NCI-H1092 (cell line): ENCODE results near the gene IL2.
A peak's percentile ranks its signal among the peaks of the same experiment; 100 is the strongest.

ENCODE experiments used
- DNase-seq: peaks from one replicate; lab custom pipeline; 2025; lab: John Stamatoyannopoulos, UW

IL2 gene

DNA sequence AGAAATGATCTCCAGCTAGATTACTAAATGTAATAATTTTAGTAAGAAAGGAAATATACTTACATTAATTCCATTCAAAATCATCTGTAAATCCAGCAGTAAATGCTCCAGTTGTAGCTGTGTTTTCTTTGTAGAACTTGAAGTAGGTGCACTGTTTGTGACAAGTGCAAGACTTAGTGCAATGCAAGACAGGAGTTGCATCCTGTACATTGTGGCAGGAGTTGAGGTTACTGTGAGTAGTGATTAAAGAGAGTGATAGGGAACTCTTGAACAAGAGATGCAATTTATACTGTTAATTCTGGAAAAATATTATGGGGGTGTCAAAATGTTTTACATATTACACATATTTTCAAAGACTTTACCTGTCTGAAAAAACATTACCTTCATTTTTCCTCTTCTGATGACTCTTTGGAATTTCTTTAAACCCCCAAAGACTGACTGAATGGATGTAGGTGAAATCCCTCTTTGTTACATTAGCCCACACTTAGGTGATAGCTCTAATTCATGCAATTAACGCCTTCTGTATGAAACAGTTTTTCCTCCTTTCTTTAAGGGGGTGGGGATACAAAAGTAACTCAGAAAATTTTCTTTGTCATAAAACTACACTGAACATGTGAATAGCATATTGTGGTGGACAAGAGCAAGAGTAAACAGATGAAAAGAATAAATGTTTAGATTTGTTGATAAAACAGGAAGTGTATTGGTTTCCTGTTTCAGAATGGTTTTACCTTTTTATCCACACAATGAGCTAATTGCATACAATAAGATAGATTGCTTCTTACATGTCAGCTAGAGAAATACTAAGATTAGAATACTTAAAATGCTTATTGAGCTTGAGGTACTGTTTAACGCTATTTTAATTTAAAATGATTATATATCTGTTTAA, at the start of gene IL2:
IL2 (minus strand) TSS at position 495 of the 886 bp plus-strand sequence; CDS start at position 210, 285 bp downstream.
- DNase-seq = no peak

DNA sequence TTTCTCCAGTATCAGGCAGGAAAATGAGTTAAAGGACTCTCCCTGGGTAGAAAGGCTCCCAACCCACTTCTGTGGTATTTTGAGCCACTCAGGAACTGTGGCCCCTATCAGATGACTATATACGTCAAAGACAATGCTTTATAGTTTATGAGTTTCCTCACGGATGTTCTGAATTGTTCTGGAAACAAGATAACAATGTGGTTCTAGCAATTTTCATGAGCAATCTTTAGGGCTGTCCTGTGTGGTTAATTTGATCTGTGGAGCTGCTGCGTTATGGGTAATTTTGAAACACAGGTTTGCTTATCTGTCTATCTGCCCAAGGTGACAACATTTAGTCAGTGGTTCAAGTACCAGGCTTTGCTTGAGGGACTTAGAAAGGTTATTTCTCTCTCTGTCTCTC, 46.7 kb upstream of the IL2 start:
- no peak for DNase-seq

DNA sequence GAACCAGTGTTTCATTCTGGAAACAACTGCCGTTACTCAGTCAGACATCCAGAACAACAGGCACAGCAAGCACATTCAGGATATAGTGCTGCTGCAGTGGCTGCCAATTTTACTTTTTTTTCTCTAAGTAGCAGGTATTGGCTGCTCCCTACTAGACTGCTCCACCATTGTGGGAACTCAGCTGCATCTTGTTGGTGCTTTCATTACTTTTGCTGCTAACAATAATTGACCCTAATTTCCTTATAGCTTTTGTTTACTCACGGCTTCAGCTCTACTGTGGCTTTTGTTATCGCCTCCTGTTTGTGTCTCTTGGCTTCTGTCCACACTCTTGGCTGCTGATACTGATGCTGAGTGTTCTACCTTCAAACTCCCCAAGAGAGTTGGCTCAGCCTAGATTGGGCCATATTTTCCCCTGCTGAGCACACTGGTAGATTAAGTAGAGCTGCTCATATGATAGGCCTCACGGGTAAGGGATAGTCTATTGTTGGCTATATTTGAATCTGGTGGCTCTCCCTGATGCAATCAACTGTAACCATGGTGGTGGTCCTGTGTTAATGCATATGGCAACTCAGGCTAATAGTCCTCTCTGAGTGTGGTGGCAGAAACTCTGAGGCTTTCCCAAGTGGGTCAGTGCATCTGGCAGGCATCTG, 44.5 kb upstream of the IL2 start:
- DNase-seq = peak; percentile 83

DNA sequence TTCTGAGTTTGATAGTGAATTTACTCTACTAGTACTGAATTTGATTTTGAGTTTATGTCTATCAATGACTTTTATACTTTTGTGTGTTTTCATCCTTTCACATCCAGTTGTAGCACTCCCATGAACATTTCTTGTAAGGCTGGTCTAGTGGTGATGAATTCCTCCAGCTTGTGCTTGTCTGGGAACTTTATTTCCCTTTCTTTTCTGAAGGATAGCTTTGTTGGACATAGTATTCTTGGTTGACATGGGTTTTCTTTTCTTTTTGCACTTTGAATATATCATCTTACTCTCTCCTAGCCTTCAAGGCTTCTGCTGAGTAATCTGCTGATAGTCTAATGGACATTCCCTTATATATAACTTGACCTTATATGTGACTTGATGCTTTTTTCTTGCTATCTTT, 32.5 kb upstream of the IL2 start:
- no peak for DNase-seq

DNA sequence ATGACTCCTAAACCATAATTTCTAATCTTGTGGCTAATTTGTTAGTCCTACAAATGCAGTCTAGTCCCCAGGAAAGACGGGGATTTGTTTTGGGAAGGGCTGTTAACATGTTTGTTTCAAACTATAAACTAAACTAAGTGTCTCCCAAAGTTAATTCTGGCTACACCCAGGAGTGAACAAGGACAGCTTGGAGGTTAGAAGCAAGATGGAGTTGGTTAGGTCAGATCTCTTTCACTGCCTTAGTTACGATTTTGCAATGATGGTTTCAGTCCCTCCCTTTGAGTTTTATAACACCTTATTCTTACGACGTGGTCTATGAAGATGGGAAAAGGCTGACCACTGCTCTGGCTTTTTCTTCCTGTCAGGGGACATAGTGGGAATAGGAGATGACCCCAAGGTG, 27.0 kb upstream of the IL2 start:
- DNase-seq = no peak

DNA sequence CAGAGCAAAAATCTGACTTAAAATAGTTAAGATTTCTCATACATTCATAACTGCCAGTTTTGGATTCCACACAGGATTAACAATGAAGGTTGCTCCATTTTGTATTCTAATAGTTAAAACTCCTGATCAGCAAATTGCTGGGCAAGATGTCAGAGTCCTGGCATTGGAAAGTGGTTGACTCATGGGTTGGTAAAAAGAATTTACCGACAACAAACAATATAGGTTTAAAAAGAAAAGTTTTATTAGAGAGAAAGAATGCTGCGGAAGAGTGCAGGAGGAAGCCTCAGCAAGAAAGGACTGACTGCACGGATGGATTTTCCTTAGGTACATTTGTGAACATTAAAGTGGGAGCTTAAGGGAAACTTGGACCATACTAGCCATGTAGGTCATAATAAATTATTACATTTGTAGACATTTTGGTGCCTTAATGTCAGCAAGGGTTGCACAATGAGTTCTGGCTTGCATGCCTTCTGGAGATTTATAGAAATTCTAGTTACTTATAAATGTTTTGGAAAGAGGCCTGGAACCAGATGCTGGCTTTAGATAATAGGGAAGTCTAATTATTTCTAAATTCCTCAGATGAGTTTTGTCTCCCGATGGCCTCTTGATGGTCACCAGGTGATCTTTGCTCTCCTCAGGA, 25.4 kb upstream of the IL2 start:
- DNase-seq = no peak

DNA sequence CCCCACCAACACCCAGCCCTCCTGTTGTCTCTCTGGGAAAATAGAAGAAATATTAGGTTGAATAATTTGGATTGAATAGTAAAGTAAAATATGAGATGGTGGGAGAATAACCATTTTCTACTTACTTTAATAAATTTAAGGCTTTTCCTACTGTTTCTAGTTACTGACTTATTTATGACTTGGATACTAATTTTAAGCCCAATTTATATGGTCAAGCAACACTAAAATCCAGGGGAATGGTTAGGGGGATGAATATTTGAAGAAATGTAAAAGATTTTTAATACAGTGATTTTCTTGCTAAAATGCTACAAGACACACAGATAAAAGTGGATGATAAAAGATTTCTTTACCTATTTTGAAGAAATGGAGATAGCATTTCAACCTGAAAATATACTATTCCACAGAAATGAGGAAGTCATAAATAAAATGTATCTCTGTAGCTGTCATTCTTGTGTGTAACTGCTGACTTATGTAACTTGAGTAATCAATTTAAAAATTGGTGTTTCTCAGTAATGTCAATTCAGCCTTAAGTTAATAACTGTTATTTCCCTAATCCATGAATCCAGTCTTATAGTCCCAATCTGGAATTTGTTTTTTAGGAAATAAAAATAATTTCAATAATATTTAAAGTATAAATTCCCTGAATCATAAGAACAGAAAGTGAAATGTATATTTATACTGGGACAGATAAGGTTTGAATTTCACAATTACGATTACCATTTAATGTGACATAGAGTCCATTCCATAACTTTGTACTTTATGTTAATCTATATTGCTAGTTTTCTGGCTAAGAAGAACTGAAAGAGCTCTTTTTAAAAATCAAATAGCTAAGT, 24.3 kb upstream of the IL2 start:
- DNase-seq = no peak

DNA sequence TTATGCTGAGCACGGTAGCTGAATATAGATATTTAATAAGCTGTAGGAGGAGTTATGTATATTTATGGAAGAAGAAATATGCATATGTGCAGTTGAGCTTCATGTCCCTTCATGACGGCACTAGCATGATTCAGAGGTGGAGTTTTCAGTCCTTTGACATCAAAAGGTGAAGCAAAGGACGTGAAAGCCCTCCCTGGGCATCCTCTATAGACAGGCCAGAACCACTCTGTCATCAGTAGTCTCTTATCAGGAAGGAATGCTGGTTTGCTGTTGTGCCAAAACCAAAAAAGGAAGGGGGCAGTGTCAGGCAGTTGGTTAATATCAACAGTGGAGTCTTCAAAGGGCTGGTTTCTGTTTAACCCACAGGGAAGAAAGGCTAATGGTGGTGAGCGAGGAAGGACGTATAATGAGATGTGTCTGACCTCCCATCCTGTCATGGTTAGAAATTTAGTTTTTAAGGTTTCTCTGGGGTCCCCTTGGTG, 23.5 kb upstream of the IL2 start:
- DNase-seq = no peak

DNA sequence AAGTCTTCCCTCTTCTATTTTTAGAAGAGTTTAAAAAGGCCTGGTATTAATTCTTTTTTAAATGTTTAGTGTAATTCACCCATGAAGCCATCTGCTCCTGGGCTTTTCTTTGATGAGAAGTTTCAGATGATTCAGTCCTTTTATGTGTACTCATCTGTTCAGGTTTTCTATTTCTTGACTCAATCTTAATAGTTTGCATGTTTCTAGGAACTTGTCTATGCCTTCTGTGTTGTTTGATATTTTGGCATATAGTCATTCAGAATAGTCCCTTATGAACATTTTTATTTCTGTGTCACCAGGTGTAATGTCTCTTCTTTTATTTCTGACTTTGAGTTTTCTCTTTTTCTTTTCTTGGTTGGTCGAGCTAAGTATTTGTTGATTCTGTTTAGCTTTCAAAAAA, 20.2 kb upstream of the IL2 start:
- DNase-seq = no peak

DNA sequence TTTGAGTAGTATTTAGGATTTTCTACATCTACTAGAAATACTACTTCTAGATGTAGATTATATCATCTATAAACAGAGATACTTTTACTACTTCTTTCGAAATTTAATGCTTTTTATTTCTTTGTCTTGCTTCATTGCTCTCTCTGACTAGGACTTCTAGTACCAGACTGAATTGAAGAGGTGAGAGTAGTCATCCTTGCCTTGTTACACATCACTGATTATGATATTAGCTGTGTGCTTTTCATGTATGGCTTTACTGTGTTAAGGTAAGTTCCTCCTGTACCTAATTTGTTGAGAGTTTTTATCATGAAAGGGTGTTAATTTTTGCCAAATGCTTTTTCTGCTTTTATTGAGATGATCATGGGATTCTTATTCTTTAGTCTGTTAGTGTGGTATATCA, 19.6 kb upstream of the IL2 start:
- DNase-seq = no peak

DNA sequence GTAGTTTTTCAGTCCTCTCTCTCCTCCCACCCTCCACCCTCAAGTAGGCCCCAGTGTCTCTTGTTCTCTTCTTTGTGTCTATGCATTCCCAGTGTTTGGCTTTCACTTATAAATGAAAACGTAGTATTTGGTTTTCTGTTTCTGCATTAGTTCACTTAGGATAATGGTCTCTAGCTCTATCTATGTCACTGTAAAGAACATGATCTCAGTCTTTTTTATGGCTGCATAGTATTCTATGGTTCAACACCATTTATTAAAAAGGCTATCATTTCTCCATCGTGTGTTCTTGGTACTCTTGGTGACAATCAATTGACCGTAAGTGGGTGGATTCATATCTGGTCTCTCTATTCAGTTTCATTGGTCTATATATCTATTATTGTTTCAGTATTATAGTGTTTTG, 18.7 kb upstream of the IL2 start:
- DNase-seq = no peak

DNA sequence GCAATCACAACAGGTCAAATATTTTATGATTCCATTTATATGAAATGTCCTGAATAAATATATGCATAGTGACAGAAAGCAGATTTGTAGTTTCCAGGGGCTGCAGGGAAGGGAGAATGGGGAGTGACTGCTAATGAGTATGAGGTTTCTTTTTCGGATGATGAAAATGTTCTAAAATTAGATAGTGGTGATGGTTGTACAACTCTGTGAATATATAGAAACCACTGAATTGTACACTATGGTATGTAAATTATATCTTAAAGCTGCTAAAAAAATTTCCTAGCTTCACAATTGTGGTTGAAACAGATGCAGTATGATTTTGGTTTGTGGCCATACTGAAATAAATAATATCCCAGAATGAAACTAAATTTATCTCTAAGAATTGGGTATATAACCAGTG, 12.9 kb upstream of the IL2 start:
- no peak for DNase-seq

DNA sequence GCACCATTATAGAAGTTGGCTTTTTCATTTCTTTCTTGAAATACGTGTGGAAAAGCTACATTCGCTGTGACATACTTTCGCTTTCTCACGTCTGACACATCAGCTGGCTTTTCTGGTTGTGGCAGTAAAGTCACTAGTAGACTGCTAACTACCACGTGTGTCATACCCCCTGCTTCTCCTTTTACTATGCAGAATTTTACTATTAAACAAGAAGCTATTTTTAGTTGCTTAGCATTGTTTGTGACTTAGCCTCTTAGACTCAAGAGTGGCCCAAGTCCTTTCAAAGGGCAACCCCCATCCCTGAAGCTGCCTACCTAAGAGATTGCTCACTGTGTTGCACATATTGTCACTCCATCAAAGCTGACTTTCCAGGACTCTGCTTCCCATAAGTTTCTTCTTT, 2.1 kb upstream of the IL2 start:
- no peak for DNase-seq

DNA sequence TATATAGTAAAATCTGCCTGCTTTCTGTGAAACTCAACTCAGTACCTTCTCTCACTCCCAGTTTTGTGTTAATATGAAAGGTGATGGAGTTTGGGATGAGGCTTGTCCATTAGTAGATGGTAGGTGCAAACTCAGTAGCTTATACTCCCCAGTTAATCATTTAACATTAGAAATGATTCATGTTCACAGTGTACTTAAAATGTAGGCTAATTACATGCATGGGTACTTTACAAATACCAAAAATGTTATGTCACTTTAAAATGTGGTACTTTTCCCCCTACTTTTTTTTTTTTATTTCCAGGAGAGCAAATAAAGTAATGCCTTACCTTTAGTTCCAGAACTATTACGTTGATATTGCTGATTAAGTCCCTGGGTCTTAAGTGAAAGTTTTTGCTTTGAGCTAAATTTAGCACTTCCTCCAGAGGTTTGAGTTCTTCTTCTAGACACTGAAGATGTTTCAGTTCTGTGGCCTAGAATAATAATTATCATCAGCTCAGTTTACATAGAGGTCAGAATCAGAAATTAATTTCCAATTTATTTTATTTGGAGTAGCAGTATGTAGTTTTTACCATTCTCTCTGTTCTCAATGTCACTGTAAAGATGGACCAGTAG, 3.0 kb downstream of the IL2 start:
- no peak for DNase-seq

DNA sequence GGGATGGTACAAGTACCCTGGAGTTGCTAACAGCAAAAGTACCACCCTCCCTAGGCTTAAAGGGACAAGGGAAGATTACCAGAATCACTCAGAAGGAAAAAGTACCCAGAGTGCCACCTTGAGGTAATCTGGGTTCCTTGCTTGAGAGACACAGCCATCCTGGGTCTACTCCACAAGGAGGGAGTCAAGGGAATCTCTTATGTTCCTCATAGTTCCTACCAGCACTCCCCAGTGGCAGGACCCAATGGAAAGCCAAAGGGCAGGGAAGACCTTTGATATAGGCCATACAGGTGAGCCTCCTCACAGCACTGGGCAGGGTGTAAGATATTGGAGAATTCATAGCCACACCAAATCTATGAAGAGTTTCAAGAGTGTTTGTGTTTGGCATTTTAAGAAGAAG, 5.7 kb downstream of the IL2 start:
- DNase-seq = no peak

DNA sequence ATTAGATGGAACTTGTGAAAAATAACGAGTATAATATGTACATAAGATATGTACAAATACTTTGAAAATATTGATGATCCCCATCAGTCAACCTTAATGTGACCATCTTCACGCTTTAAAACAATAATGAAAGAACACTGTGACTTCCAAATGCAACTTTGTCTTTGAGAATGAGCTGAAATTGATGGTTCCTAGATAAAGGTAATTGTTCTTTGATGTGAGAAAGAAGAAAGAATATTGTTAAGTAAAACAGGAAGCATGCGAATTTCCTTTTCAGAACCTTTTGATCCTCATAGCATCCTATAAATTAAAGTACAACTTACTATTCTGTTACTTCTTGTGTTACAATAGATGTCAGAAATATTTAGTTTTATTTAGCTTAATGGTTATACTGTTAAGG, 22.2 kb downstream of the IL2 start:
- no peak for DNase-seq

DNA sequence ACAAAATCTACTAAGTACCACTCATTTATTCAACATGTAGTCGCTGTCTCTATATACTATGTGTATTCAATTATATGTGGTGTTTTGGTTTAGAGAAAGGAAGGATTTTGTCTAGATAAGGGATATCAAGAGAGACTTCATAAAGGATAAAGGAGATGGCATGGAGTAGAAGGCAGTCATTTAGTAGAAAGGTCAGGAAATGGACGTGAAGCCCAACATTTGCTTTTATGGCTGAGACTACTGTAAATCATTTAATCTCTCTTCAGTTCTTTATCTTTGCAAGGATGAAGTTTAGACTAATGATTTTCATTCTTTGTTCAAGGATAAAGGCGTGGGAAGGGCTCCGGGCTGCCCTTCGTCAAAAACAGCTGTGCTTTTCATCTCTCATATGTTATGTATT, 25.2 kb downstream of the IL2 start:
- DNase-seq = no peak

DNA sequence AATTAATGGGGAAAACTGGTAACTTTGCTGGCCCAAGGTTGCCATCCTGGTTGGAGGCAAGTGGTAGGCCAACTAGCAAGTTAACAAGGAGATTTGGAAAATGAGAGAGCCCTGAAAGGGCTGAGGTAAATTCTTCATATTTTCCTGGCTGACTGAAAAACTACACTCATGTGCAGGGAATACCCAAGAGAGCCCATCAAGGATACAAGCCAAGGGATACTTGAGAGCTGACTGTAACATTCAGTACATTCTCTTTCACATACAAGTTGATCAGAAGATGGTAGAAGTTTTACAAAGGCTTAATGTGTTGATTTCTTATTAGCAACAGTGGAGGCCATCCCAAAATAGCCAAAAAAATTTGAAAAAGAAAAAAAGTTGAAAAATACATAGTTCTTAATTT, 33.3 kb downstream of the IL2 start:
- DNase-seq = no peak

DNA sequence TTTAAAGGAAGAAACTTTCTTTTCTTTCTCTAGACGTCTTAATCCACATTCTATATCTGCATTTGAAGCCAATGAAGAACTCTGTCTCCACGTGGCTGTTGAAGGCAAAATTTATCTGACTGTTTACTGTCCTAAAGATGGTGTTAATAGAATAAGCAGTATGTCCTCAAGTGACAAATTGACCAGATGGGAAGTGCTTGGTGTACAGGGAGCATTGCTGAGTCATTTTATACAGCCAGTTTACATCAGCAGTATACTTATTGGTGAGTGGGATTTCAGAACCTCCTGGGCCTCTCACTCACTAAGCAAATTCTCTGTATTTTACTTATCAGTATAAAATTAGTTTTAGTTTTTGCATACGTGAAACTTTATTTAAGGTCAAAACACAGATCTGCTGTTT, 44.0 kb downstream of the IL2 start:
- no peak for DNase-seq

DNA sequence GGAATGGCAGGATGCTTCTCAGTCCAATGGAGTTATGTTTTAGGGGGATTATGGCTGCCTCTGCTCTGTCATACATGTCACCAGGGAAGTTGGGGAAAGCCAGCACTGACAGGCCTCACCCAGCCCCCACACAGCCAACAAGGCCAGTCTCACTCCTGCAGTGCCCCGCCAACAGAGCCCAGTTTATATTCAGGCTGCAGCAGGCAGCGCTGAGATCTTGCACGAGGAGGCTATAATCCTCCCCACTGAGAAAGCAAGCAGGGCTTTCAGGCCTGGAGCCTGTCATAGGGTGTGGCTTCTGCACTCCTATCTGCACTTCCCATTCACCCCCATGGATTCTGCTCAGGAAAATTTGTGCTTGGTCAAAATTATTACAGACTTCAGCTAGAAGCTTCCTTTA, 52.7 kb downstream of the IL2 start:
- no peak for DNase-seq
